ENCODE data around the gene HBP1.
"Not testable (repeated sequence)": the region's sequence is repeated elsewhere in the genome, so short reads cannot be mapped to it uniquely, and the experiment has no call there.

HBP1 gene, protein sequence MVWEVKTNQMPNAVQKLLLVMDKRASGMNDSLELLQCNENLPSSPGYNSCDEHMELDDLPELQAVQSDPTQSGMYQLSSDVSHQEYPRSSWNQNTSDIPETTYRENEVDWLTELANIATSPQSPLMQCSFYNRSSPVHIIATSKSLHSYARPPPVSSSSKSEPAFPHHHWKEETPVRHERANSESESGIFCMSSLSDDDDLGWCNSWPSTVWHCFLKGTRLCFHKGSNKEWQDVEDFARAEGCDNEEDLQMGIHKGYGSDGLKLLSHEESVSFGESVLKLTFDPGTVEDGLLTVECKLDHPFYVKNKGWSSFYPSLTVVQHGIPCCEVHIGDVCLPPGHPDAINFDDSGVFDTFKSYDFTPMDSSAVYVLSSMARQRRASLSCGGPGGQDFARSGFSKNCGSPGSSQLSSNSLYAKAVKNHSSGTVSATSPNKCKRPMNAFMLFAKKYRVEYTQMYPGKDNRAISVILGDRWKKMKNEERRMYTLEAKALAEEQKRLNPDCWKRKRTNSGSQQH

DNA sequence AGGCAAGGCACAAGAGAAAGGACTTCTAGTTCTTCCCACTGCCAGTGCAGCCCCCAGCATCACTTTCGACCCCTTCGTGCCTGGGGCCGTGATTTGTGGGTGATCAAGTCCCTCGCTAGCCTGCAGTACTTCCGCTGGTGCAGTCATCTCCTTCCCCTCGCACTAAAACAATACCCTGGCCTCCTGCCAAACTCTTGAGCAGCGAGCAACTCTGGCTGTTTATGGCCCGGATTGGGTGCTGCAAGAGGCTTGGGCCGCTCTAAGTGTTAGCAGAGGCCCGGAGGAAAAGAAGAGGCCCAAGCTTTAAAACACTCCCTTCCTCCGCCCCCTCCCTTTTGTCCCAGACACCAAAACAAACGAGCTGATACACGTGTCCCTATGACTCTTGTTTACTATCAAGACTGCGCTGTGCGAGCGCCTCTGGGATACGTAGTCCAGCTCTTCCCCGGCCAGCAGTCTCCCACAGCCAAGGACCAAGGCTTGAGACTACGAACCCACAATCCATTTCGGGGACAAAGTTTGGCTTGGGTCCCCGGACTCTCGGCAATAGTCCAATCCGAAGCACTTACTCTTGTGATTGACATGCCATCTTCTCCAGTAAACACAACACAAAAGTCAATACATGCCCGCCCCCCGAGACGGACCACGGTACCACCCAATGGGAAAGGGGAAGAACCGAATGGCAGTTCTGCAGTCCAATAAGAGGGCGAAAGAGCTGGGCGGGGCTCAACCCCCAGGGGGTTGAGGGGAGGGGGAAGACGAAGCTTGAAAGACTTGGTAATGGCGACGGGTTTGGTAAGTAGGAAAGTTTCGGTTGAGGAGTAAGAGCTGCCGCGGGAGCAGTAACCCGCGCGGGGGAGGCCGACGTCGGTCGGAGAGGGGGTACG is at the start of gene HBP1:
Gene HBP1, plus strand, starts transcription at position 771 of the 887 bp plus-strand sequence. CDS start 10,891 bp downstream, outside the sequence.
- DNase-seq = peak; percentile 100

DNA sequence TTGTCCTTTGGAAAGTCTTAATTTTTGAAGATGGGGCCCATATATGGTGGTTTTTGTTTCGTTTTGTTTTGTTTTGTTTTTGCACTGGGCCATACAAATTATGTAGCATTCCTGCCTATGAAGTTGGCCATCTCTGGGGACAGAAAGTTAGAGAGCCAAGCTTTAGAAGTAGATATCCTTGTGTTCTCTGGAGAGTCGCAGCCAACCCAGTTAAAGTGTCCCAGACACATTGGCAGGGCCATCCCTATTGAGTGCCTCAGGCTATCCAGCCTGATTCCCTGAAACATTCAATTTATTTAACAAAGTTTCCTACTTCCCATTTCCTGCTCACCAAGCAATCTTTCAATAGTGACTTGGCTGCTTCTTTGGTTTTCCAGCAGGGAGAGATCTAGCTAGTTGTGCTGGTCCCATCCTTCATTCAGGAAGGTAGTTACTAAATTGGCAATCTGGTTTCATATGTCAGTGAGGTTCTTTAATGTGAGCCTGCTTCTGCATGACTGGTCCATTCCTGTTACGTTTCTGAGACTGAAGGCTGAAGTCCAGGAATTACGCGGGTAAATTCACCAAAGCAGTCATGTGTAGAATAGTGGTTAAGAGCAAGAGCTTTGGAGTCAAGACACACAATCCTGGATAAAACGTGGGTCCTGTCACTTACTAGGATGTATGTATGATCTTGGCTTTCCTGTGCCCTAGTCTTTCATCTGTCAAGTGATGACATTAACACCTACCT is 49.3 kb upstream of the HBP1 start:
- DNase-seq = no peak

DNA sequence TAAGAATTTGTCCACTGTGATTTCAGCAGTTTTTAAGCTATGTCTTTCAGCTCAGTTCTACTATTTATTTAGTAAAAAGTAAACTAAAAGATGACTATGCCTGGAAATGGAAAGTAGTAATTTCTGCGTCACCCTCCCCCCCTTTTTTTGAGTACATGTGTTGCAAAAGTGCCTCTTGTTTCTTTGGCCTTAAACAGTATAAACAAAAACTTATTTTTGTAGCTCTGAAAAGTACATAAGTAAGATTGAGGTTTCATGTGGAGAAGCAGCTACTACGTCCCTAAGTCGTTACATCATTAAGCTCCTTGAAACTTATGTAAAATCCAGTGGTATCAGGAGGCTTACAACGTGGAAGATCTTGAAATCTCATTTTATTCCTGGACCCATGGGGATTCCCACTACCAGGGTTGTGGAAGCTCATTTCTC is 46.3 kb upstream of the HBP1 start:
- no peak for DNase-seq

DNA sequence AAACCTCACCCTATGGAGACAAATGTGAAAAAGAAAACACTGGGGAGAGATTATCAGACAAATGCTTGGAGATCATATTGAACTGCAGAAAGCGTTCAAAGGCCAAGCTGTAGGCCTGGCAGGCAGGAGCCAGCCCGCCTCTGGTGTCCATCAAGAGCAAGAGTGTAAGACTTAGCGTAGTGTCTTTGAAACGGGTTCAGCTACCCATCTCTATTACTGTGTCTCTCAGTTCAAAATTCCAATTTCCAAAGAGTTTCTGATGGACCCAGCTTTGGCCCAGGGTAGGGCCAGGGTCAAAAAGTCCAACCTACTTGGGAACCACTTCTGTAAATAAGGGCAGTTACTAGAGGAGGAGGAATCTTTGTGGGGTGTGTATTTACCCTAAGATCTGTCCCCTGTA is 45.4 kb upstream of the HBP1 start:
- DNase-seq = no peak

DNA sequence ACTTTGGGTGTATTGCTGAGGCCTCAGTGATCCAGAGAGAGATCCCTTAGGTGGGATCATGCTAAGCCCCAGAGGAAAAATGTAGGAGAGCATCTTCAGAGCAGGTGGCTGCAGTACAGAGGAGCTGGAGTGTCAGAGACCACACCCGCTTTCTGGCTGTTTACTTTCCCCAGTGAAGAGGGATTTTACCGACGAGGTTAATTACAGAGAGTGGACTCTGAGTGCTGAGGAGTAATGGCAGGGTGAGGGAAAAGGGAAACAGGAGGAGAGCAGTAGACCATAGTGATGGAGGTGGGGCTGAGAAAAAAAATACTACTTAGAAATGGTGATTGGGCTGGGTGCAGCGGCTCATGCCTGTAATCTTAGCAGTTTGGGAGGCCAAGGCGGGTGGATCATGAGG is 43.3 kb upstream of the HBP1 start:
- no peak for DNase-seq

DNA sequence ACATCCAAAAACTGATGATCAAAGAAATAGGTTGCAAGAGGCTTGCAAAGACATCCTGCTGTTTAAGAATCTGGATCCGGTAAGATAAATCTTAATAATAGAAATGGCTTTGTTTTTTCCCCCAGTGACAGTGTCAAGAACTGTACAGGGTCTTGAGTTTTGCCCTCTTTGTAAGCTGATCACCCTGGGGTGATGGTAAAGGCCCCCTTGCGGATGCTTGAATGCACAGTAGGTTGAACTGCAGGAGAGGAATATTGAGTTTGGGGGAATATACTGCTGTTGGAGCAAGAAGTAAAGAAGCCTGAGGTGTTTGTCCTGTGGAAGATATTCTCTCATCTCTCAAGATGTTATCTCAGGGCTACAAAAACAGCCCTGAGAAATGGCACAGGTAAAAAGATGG is 40.6 kb upstream of the HBP1 start:
- DNase-seq = no peak

DNA sequence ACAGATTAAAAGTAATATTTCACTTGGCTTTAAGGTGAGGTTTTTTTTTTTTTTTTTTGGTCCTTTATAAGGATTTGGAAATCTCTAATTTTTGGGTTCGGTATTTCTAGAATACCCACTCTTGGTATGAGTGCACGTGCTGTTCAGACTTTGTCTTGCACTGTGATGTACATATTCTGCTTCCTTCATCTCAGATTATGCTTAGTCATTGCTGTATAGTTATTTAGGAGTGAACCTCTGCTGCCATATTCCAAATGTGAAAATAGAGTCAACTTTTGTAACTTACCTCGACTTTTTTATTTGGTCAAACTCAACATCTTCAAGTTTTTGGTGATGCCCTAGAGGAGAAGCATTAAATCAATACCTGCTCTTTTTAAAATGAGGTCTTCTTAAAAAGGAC is 40.1 kb upstream of the HBP1 start:
- DNase-seq = no peak

DNA sequence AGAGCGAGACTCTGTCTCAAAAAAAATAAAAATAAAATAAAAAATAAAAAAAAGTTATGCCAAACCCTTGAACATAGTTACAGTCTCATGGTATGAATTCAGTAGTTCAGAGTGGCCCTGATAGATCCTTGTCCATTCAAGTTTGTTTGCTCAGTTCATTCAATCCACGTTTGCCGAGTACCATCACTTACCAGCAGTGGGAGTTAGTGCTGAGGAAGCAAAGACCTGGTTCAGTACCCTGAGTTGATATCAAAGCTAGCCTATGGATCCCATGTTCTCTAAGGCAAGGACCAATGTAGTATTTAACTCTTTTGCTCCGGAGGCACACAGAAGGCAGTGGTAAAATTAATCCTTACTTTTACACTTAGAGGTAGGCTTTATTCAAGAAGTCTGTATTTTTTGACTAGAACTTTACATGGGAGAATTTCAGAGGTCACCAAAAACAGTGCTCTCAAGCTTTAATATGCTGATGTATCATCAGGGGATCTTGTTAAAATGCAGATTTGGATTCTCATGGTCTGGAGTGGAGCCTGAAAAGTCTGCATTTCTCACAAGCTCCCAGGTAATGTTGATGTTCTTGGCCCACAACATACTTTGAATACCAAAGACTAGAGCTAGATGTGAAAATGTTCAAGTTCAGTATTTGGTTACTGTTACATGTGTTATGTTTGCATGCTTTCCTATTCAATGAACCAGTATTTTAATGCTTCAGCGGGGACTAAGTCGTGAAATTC is 38.1 kb upstream of the HBP1 start:
- no peak for DNase-seq

DNA sequence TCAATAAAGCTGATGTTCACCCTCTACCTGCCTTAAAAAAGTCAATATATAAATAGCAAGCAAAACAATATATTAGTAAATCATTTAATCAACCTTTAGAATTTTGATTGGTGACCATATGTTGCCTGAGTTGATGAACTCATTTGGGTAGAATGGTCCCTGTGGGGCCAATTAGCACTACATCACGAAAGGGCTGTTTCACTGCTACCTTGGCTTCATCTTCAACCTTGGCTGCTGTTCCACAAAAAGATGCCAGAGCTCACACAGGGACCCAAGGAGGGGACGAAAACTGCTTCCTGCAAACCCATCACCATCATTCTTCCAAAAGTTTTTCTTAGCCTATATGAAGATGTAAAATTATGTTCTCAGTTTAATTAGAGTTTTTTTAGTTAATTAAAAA is 35.4 kb upstream of the HBP1 start:
- DNase-seq = no peak

DNA sequence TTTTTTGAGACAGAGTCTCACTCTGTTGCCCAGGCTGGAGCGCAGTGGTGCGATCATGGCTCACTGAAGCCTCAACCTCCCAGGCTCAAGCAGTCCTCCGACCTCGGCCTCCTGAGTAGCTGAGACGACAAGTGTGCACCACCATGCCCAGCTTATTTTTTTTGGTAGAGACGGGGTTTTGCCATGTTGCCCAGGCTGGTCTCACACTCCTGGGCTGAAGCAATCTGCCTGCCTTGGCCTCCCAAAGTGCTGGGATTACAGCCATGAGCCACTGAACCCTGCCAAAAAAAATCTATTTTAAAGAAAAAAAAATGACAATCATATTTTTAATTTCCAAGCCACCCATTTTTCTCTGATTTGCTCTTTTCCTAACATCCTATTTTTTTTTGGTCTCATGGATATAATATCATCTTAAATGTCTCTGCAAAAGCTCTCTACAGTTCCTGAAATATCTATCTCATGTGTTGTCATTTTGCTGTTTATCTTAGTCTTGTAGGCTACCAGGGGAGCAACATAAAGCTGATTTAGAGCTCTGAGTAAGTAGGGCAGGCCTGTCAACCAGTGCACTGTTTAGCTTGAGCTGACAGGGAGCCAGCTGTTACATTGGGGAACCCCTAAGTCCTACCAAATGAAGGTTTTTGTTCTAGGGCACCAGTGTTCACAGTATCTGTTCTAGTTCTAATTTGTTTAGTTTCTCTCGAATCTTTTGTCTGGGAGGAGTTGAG is 29.9 kb upstream of the HBP1 start:
- DNase-seq = no peak

DNA sequence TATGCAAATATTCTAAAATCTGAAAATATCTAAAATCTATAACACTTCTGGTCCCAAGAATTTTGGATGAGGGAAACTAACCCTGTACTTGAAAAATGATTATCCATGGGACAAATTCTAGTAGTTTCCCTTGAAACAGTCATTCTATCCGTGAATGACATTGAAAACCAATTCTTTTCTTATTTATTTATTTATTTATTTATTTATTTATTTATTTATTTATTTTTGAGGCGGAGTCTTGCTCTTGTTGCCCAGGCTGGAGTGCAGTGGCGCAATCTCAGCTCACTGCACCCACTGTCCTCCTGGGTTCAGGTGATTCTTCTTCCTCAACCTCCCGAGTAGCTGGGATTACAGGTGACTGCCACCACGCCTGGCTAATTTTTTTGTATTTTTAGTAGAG is 24.9 kb upstream of the HBP1 start:
- DNase-seq = not testable (repeated sequence)

DNA sequence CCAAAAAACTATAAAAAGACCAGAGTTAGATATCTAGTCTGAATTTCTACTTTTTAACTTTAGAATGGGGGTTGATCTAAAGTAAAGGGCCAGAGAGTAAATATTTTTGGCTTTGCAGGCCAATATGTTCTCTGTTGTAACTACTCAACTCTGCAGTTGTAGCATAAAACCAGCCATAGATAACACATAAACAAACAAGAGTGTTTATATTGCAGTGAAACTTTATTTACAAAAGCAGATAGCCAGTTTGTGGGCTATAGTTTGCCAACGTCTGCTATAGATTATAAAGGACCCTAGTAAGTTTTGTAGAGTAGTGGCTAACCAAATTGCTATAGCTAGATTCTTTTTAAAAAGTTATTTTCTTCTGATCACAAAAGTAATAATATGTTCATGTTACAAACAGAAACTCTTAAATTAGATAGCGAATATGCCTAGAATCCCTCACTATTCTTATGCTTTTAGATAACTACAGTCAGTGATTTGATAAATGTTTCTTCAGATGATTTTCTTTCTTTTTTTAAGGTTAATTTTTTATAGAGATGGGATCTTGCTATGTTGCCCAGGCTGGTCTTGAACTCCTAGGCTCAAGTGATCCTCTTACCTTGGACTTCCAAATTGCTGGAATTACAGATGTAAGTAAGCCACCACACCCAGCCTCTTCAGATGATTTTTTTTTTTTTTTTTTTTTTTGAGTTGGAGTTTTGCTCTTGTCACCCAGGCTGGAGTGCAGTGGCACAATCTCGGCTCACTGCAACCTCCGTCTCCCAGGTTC is 23.6 kb upstream of the HBP1 start:
- DNase-seq = no peak

DNA sequence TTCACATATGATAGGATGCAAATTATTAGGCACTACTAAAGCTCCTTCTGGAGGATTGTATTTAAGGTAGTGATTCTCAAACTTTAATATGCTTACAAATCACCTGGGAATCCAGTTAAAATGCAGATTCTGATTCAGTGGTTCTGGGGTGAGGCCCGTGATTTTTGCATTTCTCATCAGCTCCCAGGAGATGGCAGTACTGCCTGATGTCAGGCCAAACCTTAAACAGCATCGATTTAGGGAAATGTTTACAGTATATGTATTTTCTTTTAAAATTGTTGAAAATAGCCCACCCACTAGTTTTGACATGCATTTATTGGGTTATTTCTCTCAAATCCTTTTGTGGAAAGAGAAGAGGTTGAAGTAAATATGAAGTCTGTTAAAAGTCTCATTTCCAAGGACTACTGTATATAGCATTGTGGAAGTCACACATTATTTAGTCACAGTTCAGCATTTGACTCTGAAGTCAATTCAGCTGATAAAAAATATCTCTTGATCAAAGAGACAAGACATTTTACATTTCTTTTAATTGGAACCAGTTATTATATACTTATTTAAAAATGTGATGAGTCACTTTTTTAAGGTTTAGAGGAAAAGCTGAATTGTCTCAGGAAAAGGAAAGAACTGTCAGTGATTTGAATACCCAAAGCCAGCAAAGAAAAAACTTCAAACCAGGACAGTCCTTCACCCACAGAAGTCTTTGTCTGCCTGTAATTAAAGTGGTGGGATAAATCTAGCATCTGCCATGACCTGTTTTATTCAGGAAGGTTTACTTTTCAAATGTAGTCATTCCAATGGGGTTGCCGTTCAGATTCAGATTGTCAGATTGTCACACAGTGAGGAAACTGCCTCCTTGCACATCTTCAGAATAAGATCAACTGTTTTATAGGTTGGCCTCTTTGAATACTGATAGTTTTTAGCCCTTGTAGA is 21.1 kb upstream of the HBP1 start:
- peak; percentile 59 for DNase-seq

DNA sequence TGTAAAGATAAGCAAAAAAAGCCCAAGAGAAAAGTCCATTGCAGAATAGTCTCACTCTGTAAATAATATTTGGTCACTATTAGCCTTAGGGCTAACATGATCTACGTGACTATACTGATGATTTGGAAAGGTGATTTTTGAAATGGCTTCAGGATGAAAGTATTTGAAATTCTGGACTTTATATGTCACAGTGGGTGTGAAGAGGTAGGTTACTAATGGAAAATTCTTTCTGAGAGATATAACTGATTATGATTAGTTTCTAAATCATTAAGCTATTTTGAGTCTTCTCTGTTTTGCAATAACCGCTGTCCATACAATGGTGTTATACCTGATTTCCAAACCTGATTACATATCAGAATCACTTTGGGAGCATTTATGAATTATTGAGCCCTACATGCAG is 20.1 kb upstream of the HBP1 start:
- DNase-seq = no peak

DNA sequence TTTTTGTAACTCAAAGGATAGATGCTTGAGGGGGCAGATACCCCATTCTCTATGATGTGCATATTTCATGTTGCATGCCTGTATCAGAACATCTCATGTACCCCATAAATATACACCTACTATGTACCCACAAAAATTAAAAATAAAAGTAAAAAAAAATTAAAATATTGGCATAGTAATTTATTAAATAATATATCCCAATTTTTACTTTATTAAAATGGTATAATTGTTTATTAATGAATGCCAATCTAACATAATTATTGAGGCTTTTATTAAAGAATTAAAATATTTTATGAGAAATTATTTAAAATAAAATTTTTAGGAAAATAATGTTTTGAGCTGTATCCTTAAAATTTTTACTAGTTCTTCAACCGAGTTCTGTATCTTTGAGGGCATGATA is 18.9 kb upstream of the HBP1 start:
- DNase-seq = no peak

DNA sequence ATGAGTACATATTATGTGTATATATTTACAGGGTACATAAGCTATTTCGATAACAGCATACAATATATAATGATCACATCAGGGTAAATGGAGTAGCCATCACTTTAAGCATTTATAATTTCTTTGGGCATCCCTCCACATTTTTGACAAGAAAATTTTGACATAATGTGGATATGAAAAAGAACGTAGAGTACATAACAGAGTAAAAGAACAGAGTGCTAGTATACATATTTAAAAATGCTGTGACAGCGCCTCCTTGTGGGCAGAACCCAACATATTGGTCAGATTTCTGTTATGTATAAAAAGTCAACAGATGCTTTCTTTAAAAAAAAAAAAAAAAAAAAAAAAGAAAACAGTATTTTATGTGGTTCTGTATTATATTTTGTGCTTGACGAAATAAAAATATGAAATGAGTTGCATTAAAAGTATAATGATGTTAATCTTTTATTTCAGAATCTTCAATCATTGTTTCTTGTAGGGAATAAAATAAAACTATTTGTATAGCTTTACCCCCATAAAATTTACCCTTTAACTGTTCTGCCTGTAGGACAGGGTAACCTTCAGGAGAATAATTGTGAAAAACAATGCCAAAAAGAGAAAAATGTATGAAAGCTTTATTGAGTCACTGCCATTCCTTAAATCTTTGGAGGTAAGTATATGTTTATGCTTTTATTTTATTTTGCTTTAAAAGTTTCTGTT is 18.3 kb upstream of the HBP1 start:
- DNase-seq = peak; percentile 84

DNA sequence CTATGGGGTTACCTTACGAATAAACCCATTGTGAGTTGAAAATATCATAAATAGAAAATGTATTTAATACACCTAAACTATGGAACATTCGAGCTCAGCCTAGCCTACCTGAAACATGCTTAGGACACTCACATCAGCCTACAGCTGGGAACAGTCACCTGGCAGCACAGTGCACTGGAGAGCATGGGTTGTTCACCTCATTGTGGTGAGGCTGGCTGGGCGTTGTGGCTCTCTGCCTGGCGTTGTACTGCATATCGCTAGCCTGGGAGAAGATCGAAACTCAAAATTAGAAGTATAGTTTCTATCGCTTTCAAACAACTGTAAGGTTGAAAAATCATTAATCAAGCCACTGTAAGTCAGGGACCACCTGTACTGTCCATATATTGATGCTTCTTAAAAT is 17.3 kb upstream of the HBP1 start:
- peak; percentile 23 for DNase-seq

DNA sequence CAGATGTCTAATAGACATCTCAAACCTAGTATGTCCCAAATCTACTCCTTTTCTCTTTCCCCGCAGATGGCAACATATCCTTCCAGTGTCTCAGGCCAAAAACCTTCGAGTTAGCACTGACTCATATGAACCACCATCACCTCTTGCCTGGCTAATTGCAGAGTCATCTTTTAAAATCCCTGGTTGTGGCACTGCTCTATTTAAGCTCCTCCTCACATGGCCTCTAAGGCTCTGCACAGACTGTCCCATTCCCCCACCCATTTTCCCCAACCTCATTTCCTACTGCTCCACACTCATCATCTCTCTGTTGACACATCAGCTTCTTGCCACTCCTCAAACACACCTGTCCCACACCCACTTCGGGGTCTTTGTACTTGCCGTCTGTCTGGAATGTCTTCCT is 16.8 kb upstream of the HBP1 start:
- DNase-seq = peak; percentile 44

DNA sequence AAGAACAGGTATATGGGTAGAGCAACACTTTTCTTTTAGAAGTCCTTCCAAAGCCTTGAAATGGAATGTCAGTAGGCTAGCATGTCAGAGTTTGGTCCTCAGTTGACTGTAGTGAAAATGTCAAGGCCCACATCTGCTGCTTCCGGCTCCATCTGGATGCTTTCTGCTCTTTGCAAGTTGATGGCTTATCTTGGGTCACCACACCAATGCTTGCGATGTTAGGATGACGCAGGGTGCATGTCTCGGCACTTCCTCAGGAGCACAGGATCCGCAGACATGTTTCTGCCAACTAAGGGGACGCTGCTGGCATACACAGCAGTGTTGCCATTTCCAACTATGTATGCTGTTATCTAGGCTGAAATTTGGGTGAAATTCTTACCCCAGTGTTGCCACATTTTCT is 14.0 kb upstream of the HBP1 start:
- DNase-seq = no peak
